ENCODE measurements around the gene HMCES.
"Not testable (repeated sequence)": the region's sequence is repeated elsewhere in the genome, so short reads cannot be mapped to it uniquely, and the experiment has no call there.

Gene HMCES

GRCh38 chr3:129235344-129235917, 43.2 kb upstream of the HMCES start:
- no peak overlapping the region for H3K4me3 ChIP-seq (ENCODE audit: low read depth, low read length)
- DNase-seq (ENCODE audit: low read depth): no peak

GRCh38 chr3:129238945-129239705, 39.5 kb upstream of the HMCES start:
- DNase-seq (ENCODE audit: low read depth): peak; percentile 73
- no peak for TF ChIP-seq CTCF (conservative IDR thresholded peaks at IDR 0.05; ENCODE audit: low read depth, low read length)
- no peak overlapping the region for H3K4me3 ChIP-seq (ENCODE audit: low read depth, low read length)

More at GRCh38 chr3:129235344-129235917, 43.2 kb upstream of the HMCES start:
- no peak for TF ChIP-seq CTCF (conservative IDR thresholded peaks at IDR 0.05; ENCODE audit: low read depth, low read length)

DNA sequence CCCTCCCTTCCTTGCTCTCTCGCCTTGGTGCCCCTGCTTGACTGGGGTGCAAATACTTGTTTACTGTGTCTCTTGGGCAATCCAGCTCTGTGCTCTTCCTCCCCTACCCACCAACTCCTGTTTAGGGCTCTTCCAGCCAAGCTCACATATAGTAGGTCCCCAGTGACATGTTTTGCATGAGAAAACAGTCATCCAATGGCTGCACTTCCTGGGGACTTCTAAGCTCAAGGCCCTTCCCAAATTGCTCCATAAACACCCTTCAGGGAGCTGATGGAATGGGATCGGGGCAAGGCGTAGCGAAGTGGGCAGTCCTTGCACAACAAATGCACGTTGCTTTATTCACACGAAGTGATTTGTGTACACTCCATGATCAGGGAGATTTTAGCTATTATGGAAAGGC, 38.7 kb upstream of the HMCES start:
- DNase-seq (ENCODE audit: low read depth): no peak
- H3K4me3 ChIP-seq (ENCODE audit: low read depth, low read length): no peak overlapping the region

GRCh38 chr3:129240436-129240835, 38.2 kb upstream of the HMCES start:
- no peak for DNase-seq (ENCODE audit: low read depth)
- no peak overlapping the region for H3K4me3 ChIP-seq (ENCODE audit: low read depth, low read length)
- no peak for TF ChIP-seq CTCF (conservative IDR thresholded peaks at IDR 0.05; ENCODE audit: low read depth, low read length)

More for the DNA sequence above, 38.7 kb upstream of the HMCES start:
- no peak for TF ChIP-seq CTCF (conservative IDR thresholded peaks at IDR 0.05; ENCODE audit: low read depth, low read length)

DNA sequence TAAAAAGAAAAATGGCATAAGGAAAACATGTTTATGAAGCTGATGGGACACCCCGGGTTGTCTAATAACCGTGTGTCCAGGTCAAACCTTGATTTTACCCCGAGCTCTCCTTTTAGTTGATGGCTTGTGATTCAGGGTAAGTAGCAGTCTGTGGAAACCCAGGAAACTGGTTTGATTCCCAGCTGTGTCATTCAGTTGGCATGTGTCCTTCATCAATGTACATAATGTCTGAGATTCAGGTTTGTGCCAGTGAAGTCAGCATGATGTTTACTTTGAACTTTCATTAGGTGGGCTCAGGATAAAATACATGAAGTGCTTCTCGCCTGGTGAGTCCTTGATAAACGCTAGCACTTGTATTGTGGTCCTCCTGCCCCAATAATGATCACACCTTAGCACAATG, 33.5 kb upstream of the HMCES start:
- no peak for TF ChIP-seq CTCF (conservative IDR thresholded peaks at IDR 0.05; ENCODE audit: low read depth, low read length)
- no peak for DNase-seq (ENCODE audit: low read depth)
- no peak overlapping the region for H3K4me3 ChIP-seq (ENCODE audit: low read depth, low read length)

- peak; percentile 93 for DNase-seq (ENCODE audit: low read depth)
- peak; percentile 91 for TF ChIP-seq CTCF (conservative IDR thresholded peaks at IDR 0.05; ENCODE audit: low read depth, low read length)
- H3K4me3 ChIP-seq (ENCODE audit: low read depth, low read length): not testable (repeated sequence)
These were observed 32.9 kb upstream of the HMCES start for GRCh38 chr3:129245641-129246306.

Measured in choroid plexus epithelial cell (primary cell).